ENCODE measurements around the gene MCF2L.

Gene MCF2L

GRCh38 chr13:112951674-112952371 lies 17.2 kb upstream of the MCF2L start:
- no peak for DNase-seq

- DNase-seq, result no peak
Observed at GRCh38 chr13:112952759-112953551, 16.1 kb upstream of the MCF2L start.

GRCh38 chr13:112953591-112954487 lies 15.2 kb upstream of the MCF2L start:
- DNase-seq, result no peak

GRCh38 chr13:112954488-112955270 lies 14.3 kb upstream of the MCF2L start:
- no peak for DNase-seq

- no peak for DNase-seq
Observed at GRCh38 chr13:112955271-112955937, 13.6 kb upstream of the MCF2L start.

GRCh38 chr13:112955956-112956355 lies 13.1 kb upstream of the MCF2L start:
- DNase-seq, result no peak

GRCh38 chr13:112956571-112957294 lies 12.3 kb upstream of the MCF2L start:
- DNase-seq, result no peak

GRCh38 chr13:112957295-112957677 lies 11.7 kb upstream of the MCF2L start:
- DNase-seq, result no peak

GRCh38 chr13:112958127-112958989 lies 10.7 kb upstream of the MCF2L start:
- no peak for DNase-seq

- DNase-seq, result no peak
Observed at GRCh38 chr13:112959206-112959605, 9.8 kb upstream of the MCF2L start.

- no peak for DNase-seq
Observed at GRCh38 chr13:112959701-112960542, 9.1 kb upstream of the MCF2L start.

- DNase-seq, result no peak
Observed at GRCh38 chr13:112960706-112961105, 8.3 kb upstream of the MCF2L start.

- DNase-seq, result no peak
Observed at GRCh38 chr13:112961457-112962369, 7.3 kb upstream of the MCF2L start.

GRCh38 chr13:112962396-112962795 lies 6.6 kb upstream of the MCF2L start:
- DNase-seq, result no peak

- DNase-seq, result no peak
Observed at GRCh38 chr13:112962911-112963625, 5.9 kb upstream of the MCF2L start.

GRCh38 chr13:112963641-112964040 lies 5.4 kb upstream of the MCF2L start:
- no peak for DNase-seq

- DNase-seq, result no peak
Observed at GRCh38 chr13:112964971-112965492, 4.0 kb upstream of the MCF2L start.

All from CD4-positive, alpha-beta T cell treated with Interleukin-6 for 4 hours (primary cell).